ENCODE results near the gene SRI.
"Not testable (repeated sequence)": the region's sequence is repeated elsewhere in the genome, so short reads cannot be mapped to it uniquely, and the experiment has no call there.

The SRI gene

GRCh38 chr7:88219781-88220747 lies at the start of gene SRI:
SRI (minus strand) TSS chr7:88220038; CDS start chr7:88220026, 12 bp downstream.
- DNase-seq (ENCODE audit: low read depth) = peak; percentile 38

DNA sequence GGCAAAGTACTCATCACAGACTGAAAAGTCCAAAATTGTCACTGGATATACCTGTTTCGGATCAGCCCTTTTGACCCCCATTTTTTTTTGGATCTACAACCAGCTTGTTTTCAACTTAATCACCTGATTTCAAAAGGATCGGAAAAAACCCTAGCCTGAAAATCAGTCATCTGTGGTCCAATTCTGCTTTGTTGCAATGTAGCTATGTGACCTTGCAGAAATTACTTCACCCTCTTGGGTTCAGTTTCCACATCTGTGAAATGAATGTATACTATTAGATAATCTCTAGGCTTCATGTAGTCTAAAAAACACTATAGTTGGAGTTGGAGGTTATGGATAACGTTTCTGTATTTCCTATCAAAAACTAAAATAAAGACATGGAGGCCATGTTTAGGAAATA lies 49.7 kb upstream of the SRI start:
- no peak for DNase-seq (ENCODE audit: low read depth)

DNA sequence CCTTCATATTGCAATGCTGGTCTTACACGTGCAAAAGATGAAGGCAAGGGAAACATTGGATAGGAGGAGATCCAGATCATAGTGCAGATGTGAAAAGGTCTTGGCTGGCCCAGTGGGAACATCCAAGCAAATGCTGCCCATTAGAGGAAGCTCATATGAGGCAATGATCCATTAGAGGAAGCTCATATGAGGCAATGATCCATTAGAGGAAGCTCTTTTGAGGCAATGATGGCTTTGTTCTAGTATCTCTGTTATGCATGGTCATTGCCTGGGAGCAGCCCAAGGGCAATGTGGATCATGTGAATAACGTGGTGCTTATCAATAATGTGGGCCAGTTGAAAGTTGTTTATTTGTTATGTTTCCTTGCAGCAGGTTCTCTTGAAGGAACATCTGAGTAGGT lies 49.0 kb upstream of the SRI start:
- no peak for DNase-seq (ENCODE audit: low read depth)

GRCh38 chr7:88268051-88268450 lies 48.2 kb upstream of the SRI start:
- no peak for DNase-seq (ENCODE audit: low read depth)

DNA sequence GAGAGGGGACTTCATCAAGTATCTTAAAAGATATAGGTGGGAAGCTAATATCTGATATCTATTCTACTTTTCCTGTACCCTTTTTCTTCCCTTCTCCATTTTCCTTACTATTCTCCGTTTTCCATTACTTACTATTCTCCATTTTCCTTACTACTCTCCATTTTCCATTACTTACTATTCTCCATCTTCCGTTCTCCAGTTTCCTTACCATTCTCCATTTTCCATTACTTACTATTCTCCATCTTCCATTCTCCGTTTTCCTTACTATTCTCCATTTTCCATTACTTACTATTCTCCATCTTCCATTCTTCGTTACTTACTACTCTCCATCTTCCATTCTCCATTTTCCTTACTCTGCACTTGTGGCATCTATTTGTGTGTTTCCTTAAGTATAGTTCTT lies 47.6 kb upstream of the SRI start:
- DNase-seq (ENCODE audit: low read depth) = no peak

DNA sequence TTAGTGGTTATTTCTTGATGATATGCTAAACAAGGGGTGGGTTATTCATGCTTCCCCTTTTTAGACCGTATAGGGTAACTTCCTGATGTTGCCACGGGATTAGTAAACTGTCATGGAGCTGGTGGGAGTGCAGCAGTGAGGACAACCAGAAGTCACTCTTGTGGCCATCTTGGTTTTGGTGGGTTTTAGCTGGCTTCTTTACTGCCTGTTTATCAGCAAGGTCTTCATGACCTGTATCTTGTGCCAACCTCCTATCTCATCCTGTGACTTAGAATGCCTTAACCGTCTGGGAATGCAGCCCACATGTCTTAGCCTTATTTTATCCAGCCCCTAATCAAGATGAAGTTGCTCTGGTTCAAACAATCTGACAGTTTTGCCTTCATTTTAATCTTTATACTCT lies 45.1 kb upstream of the SRI start:
- not testable (repeated sequence) for DNase-seq (ENCODE audit: low read depth)

GRCh38 chr7:88262562-88262961 lies 42.7 kb upstream of the SRI start:
- DNase-seq (ENCODE audit: low read depth) = no peak

DNA sequence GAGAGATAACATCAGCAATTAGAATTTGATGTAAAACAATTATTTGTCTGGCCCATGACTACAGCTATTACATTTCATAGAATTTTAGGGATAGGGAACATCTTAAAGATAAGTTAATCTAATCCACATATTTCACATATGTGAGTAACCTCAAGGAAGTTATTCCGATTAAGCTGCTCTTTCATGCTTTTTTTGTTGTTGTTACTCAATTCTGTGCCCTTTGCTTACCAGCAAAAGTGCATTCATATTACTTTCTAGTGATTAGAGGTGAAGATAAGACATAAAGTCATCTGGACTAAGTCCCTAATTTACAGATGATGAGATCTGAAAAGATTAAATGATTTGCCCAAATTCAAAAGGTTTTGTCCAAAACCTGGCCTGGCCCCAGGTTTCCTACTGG lies 40.9 kb upstream of the SRI start:
- no peak for DNase-seq (ENCODE audit: low read depth)

DNA sequence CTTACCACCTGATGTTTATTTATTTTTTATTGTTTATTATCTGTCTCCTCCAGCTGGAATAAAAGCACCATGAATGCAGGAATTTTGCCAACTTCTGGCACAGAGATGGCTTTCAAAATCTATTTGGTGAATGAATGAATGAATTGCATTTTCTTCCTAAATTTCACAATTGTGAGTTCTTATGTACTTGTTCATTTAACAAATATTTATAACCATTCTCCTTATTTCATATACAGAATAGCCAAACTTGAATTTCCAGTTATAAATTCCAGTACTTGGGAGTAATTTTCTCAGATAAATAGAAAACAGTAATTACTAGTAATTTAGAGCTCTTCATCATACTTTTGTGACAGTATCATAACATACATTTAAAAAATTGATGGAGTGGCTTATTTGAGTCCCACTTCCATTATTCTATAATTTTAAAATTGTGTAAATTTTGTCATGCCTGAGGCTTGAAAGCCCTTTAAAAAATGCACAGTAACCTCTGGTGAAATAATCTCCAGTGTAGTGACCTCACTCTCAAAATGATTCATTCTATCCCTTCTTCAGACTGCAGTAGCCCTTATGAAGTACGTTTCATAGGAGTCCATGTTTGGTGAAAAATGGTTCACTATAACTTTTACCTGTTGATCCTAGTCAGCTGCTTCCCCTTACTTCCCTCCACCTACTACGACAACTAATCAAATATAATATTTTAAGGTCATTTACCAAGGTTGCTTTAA lies 40.0 kb upstream of the SRI start:
- DNase-seq (ENCODE audit: low read depth) = no peak

GRCh38 chr7:88258296-88258695 lies 38.5 kb upstream of the SRI start:
- not testable (repeated sequence) for DNase-seq (ENCODE audit: low read depth)

GRCh38 chr7:88256906-88257305 lies 37.1 kb upstream of the SRI start:
- DNase-seq (ENCODE audit: low read depth) = no peak

DNA sequence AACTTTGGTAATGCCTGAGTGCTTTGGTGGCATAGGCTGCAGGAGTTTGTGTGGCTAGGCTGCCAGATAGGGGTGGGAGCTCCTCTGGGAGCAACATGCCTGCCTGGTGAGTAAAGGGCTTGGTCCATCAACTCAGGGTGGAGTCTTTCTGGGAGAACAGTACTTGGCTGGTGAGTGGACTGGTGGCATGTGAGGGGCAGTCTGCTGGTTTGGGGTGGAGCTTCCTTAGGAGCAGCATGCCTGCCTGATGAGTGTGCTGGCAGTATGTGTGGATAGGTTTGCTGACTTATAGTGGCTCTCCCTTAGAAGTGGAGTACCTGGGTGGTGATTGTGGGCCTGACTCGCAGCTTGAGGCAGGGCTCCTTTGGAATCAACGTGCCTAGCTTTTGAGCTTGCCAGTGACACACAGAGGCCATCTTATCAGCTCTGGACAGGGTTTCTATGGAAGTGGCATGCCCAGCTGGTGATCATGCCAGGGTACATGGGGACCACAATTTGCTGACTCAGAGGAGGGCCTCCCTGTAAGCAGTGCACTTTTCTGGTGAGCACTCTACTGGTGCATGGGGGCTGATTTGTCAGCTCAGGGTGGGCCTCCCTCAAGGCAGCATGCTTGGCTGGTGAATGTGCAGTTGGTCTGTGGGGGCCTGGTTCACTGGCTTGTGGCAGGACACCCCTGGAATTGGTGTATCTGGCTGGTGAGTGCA lies 35.0 kb upstream of the SRI start:
- no peak for DNase-seq (ENCODE audit: low read depth)

- no peak for DNase-seq (ENCODE audit: low read depth)
Measured at GRCh38 chr7:88253640-88254039, 33.8 kb upstream of the SRI start.

- no peak for DNase-seq (ENCODE audit: low read depth)
Measured at GRCh38 chr7:88244258-88244657, 24.4 kb upstream of the SRI start.

GRCh38 chr7:88243345-88243909 lies 23.6 kb upstream of the SRI start:
- DNase-seq (ENCODE audit: low read depth) = no peak

DNA sequence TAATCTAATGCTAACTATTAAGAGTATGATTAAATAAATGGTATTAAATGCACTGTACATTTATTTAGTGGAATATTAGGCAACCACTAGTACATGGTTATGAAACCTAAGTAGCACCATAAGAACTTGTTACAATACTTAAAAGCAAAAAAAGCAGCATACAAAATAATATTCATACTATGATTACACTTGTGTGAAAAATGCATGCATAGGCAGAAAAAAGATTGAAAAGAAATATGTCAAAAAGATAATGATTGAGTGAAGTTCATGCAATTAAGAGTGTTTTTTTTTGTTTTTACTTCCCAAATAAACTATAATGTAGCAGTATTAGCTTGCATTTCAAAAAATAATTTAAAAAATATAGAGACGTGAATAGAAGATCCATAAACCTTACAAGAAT lies 20.0 kb upstream of the SRI start:
- no peak for DNase-seq (ENCODE audit: low read depth)

DNA sequence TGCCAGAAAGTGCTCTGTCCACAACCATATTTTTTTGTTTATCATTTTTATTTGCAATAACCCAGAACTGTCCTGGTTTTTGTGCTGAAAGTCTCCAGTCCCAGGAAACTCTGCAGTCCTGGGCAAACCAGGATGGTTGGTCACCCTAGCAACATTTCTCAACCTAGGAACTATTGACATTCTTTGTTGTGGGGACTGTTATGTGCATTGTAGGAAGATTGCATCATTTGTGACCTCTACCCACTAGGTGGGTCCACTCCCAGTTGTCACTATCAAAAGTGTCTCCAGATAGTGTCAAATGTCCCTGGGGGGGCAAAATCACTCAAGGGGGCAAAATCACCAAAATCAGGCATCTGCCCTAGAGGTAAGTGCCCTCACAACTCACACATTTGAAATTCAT lies 14.0 kb upstream of the SRI start:
- no peak for DNase-seq (ENCODE audit: low read depth)

DNA sequence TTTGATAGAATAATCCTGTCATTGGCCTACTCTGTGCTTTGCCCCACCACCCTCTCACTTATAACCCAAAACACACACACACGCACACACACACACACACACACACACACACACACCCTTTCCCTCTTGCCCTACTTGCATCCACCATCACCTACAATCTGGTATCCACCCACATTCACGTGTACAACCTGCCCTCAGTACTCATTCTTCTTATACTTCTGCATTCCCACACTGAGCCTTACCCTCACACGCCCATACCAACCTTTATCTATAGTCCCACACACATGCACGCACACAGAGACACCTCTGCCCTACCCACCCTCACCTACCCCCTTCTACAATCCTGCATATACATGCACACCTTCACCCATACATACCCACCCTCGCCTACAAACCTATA lies 10.8 kb upstream of the SRI start:
- DNase-seq (ENCODE audit: low read depth) = no peak

DNA sequence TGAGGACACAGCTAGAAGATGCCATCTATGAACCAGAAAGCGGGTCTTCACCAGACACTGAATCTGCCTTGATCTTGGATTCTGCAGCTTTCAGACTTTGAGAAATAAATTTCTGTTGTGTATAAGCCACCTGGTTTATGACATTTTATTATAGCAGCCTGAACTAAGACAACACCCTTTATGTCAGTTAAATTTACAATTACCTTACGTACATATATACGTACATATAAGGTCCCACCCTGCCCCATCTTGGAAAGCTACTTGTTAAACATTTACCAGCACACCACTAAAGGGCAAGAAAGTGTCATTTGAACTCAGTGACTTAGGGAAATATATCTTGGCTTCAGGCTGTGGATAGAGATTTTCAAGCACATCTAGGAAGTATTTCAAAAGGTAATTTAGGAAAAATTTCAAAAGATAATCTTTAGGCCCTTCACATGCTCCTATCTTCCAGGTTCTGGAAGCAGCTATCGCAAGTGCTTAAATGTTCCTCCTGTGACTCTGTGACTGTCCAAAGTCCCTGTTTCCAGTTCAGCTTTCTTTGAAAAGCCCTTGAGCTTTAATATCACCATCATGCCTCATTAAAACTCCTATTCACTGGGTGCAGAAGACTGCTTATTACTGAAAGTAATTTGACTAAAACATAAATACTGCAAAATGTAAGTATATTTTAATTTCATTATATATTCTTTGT lies 9.6 kb upstream of the SRI start:
- DNase-seq (ENCODE audit: low read depth) = no peak

GRCh38 chr7:88226886-88227516 lies 7.2 kb upstream of the SRI start:
- no peak for DNase-seq (ENCODE audit: low read depth)

GRCh38 chr7:88226201-88226600 lies 6.4 kb upstream of the SRI start:
- no peak for DNase-seq (ENCODE audit: low read depth)

All from GM04503 (cell line).